Endothelial cell of umbilical vein (primary cell): ENCODE results near the gene TIGD4. TPM values are rescaled to one million over a fixed set of nuclear protein-coding genes. Genes with fewer than 3 reads are reported as not detected.

Source experiments
- BruUV-seq: library from RNA; stranded (reverse); fragments of 400-500 nt; replicated peaks from 2 replicates; lab custom pipeline; 2021; lab: Mats Ljungman, UMichigan
- CTCF ChIA-PET: fragments of 300-600, 350-600 bp; sonication (Branson Sonifier 250); formaldehyde crosslinking; loops from one replicate; lab custom pipeline; 2021; ENCODE audit warnings: antibody characterized with exemption, inconsistent platforms; lab: Charles Lee
- POLR2A ChIA-PET: fragments of 300-600, 350-600 bp; sonication (Branson Sonifier 250); formaldehyde crosslinking; loops from one replicate; lab custom pipeline; 2021; ENCODE audit warnings: antibody characterized with exemption, inconsistent platforms; lab: Charles Lee
- DNase-seq: peaks from one replicate; pipeline ENCODE4 v3.0.0-alpha.2; 2011; ENCODE audit warnings: low read depth, low spot score
- FAIRE-seq: peaks from 2 replicates; lab custom pipeline; 2011; peaks lifted over from hg19 to GRCh38; lab: Jason Lieb, UNC
- H2AFZ ChIP-seq: 2 replicates; pipeline ENCODE4 v1.6.0; 2012; ENCODE audit warnings: low read depth, low read length, control low read depth, inconsistent platforms
- H3K27ac ChIP-seq: 2 replicates; pipeline ENCODE4 v1.5.1; 2011; ENCODE audit warnings: low read depth, mild to moderate bottlenecking, control low read depth, low read length, moderate library complexity; ENCODE audit not compliant: insufficient read depth
- H3K27me3 ChIP-seq, 2 experiments: 2 replicates each; pipeline versions ENCODE4 v1.6.0 to v1.6.1; 2011; ENCODE audit warnings: low read length in 2 of 2, mixed read lengths in 1 of 2; ENCODE audit not compliant: control insufficient read depth in 2 of 2, insufficient read depth in 2 of 2
- H3K36me3 ChIP-seq, 2 experiments: 2 replicates in 1 of 2; 3 replicates in 1 of 2; pipeline ENCODE4 v1.5.1; 2011; ENCODE audit warnings: low read length in 2 of 2, mild to moderate bottlenecking in 1 of 2, moderate library complexity in 1 of 2; ENCODE audit not compliant: control insufficient read depth in 2 of 2, insufficient read depth in 2 of 2; ENCODE audit errors: extremely low read depth in 1 of 2
- H3K4me1 ChIP-seq: 3 replicates; pipeline ENCODE4 v1.5.1; 2011; ENCODE audit warnings: mild to moderate bottlenecking, low read length; ENCODE audit not compliant: control insufficient read depth, insufficient read depth; ENCODE audit errors: extremely low read depth
- H3K4me2 ChIP-seq: 2 replicates; pipeline ENCODE4 v1.6.1; 2011; ENCODE audit warnings: low read length, control low read depth, mixed read lengths; ENCODE audit not compliant: insufficient read depth
- H3K4me3 ChIP-seq, 3 experiments: fragments of 200-600 bp in 1 of 3; sonication (generic), shearing (Covaris generic) in 1 of 3; replicated peaks in 1 of 3; 2 replicates each; pipeline ENCODE4 v1.5.1; 2011 to 2016; ENCODE audit warnings: control low read depth in 3 of 3, low read length in 3 of 3, mild to moderate bottlenecking in 2 of 3, inconsistent platforms in 1 of 3, low read depth in 1 of 3, moderate library complexity in 1 of 3; ENCODE audit not compliant: insufficient read depth in 1 of 3
- H3K79me2 ChIP-seq: 2 replicates; pipeline ENCODE4 v1.6.0; 2012; ENCODE audit warnings: low read length, inconsistent platforms; ENCODE audit not compliant: control insufficient read depth, insufficient read depth
- H3K9ac ChIP-seq: replicated peaks from 2 replicates; pipeline ENCODE3; 2011; ENCODE audit warnings: low read length, control low read depth; ENCODE audit not compliant: insufficient read depth; ENCODE audit errors: extremely low read depth
- H3K9me1 ChIP-seq: replicated peaks from 3 replicates; pipeline ENCODE4 v1.6.0; 2011; ENCODE audit warnings: mild to moderate bottlenecking, low read length; ENCODE audit not compliant: control insufficient read depth, insufficient read depth; ENCODE audit errors: extremely low read depth
- H3K9me3 ChIP-seq: replicated peaks from 2 replicates; pipeline ENCODE4 v1.5.1; 2012; ENCODE audit warnings: low read length, inconsistent platforms; ENCODE audit not compliant: control insufficient read depth, insufficient read depth
- H4K20me1 ChIP-seq: replicated peaks from 2 replicates; pipeline ENCODE3; 2011; ENCODE audit warnings: mild to moderate bottlenecking, low read length; ENCODE audit not compliant: control insufficient read depth, insufficient read depth; ENCODE audit errors: extremely low read depth
- CTCF ChIP-seq, 2 donors: IDR thresholded peaks; 1 replicate in 1 of 2; 2 replicates in 1 of 2; pipeline ENCODE4 v1.5.1; 2011; ENCODE audit warnings: low read length in 2 of 2, mild to moderate bottlenecking in 2 of 2, moderate library complexity in 2 of 2, control low read depth in 1 of 2, inconsistent platforms in 1 of 2, low read depth in 1 of 2; ENCODE audit not compliant: insufficient read depth in 1 of 2; ENCODE audit errors: extremely low read depth in 1 of 2
- EZH2 ChIP-seq: IDR thresholded peaks from 2 replicates; pipeline ENCODE4 v1.6.1; 2012; ENCODE audit warnings: borderline replicate concordance, low read depth, mild to moderate bottlenecking, moderate library complexity, low read length, inconsistent platforms; ENCODE audit not compliant: severe bottlenecking
- FOS ChIP-seq: IDR thresholded peaks from 2 replicates; pipeline ENCODE4 v1.6.1; 2011; ENCODE audit warnings: mild to moderate bottlenecking, low read length, moderate library complexity, borderline replicate concordance; ENCODE audit not compliant: insufficient read depth
- GATA2 ChIP-seq: IDR thresholded peaks from 2 replicates; pipeline ENCODE4 v1.7.0; 2011; ENCODE audit warnings: low read depth, mild to moderate bottlenecking, moderate library complexity, mixed read lengths, low read length; ENCODE audit not compliant: insufficient read length, insufficient read depth
- JUN ChIP-seq: IDR thresholded peaks from 2 replicates; pipeline ENCODE4 v1.6.1; 2011; ENCODE audit warnings: borderline replicate concordance, low read depth; ENCODE audit not compliant: insufficient read length, insufficient read depth
- MAX ChIP-seq: IDR thresholded peaks from 2 replicates; pipeline ENCODE4 v1.6.1; 2011; ENCODE audit not compliant: insufficient read depth, insufficient read length
- MYC ChIP-seq: IDR thresholded peaks from one replicate; pipeline ENCODE4 v1.6.1; 2011; ENCODE audit warnings: mild to moderate bottlenecking, low read depth, low read length
- POLR2A ChIP-seq: IDR thresholded peaks from 2 replicates; pipeline ENCODE4 v1.6.1; 2012; ENCODE audit warnings: low read depth, mild to moderate bottlenecking, control low read depth, low read length
- POLR2AphosphoS5 ChIP-seq: IDR thresholded peaks from 2 replicates; pipeline ENCODE4 v1.6.1; 2012; ENCODE audit warnings: low read depth, mild to moderate bottlenecking, control low read depth, low read length, moderate library complexity; ENCODE audit not compliant: insufficient read depth
- dilution Hi-C: fragments of 300-500 bp; cut with MboI; formaldehyde crosslinking; loops from one replicate; pipeline ENCODE4 v1.15.0; 2019; ENCODE audit warnings: low sequenced_read_pairs; ENCODE audit not compliant: extremely low pct_ligation_motif_present
- intact Hi-C: fragments of 100-400 bp; cut with micrococcal nuclease; formaldehyde crosslinking; loops from one replicate; pipeline ENCODE4 v1.10.0; 2022
- polyA plus RNA-seq, 4 experiments: library from polyadenylated mRNA; depleted of rRNA in 3 of 4; stranded (reverse) in 3 of 4; unstranded in 1 of 4; fragments of >200 nt; gene quantifications; 2 replicates each; pipeline versions ENCODE4 v1.2.1 to v1.2.3, GENCODE V29; 2011 to 2012; ENCODE audit warnings: missing spikeins in 1 of 4
- total RNA-seq: library from RNA; stranded (reverse); gene quantifications from 2 replicates; pipeline ENCODE4 v1.2.3, GENCODE V29; 2021

Gene TIGD4
- total and polyA plus RNA-seq, 2 donors (not counting 3 experiments of a cell fraction or from before 2014, with no cell fraction given) = 0.03 to 0.18 TPM

- intact Hi-C loops (loop anchor here (1.0 to 5.0 kb wide), 4 partner anchors 98 to 350 kb away; partner anchors contain the start of gene FBXW7), dilution Hi-C loops (no loop called here)
- FAIRE-seq (no peak), DNase-seq (peak; percentile 34)
- peak overlapping the region; percentile 60 for H3K4me2 ChIP-seq
- H3K4me1 ChIP-seq = peaks cover 21% of the 10 kb centered on the region
- peak overlapping the region; percentile 66 for H3K9ac ChIP-seq
- ChIA-PET POLR2A (no interaction called here), CTCF (interaction anchor here (0.9 to 1.9 kb wide), 10 partner anchors 9 to 348 kb away, joined by 3 to 8 read pairs (median 5); partner anchors contain the start of gene TMEM154)
- no peaks in the 10 kb centered on the region for H3K36me3 ChIP-seq
- H3K27ac ChIP-seq = peak overlapping the region; percentile 56
- TF ChIP-seq MYC (no peak), FOS (no peak), GATA2 (no peak), JUN (no peak), POLR2AphosphoS5 (no peak), EZH2 (no peak), MAX (no peak), CTCF (IDR thresholded peaks at IDR 0.05; ENCODE audit: extremely low read depth in 1 of 2, insufficient read depth in 1 of 2, low read depth in 1 of 2, low read length in 2 of 2) (no peak), POLR2A (no peak)
- H2AFZ ChIP-seq = peak overlapping the region; percentile 94
- H3K79me2 ChIP-seq = peaks cover 32% of the 10 kb centered on the region
- peaks cover 4% of the 10 kb centered on the region for H4K20me1 ChIP-seq
- no peaks in the 10 kb centered on the region for H3K9me1 ChIP-seq
- no peaks in the 10 kb centered on the region for H3K9me3 ChIP-seq
- H3K27me3 ChIP-seq = peaks cover 0 to 11% of the 10 kb centered on the region in 2 experiments
- TSS peak; percentile 57 for BruUV-seq
- H3K4me3 ChIP-seq = peak overlapping the region; percentile 67 to 76 (median 74)
Observed at GRCh38 chr4:152778656-152779512, 646 bp downstream of the TIGD4 start.
